ENCODE data around the gene ST6GAL1.

The ST6GAL1 gene

DNA sequence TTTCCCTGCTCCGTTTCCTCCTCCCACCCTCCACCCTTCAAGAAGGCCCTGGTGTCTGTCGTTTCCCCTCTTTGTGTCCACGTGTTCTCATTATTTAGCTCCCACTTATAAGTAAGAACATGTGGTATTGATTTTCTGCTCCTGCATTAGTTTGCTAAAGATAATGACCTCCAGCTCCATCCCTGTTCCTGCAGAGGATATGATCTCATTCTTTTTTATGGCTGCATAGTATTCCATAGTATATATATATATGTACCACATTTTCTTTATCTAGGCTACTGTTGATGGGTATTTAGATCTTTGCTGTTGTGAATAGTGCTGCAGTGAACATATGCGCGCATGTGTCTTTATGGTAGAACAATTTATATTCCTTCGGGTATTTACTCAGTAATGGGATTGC, 4.8 kb downstream of the ST6GAL1 start:
- no peak overlapping the region for H3K27ac ChIP-seq
- no peak overlapping the region for H3K4me3 ChIP-seq (ENCODE audit: low read depth, low read length)
- no peak for DNase-seq
- in situ Hi-C loops (cut with HindIII; ENCODE audit: low pct_ligation_motif_present, low sequenced_read_pairs): no loop called here
- H3K27me3 ChIP-seq (replicated peaks): no peaks in the 10 kb centered on the region
- TF ChIP-seq CTCF (IDR thresholded peaks at IDR 0.05; ENCODE audit: low read depth, low read length, missing control alignments): no peak
- H3K36me3 ChIP-seq (replicated peaks): no peaks in the 10 kb centered on the region

DNA sequence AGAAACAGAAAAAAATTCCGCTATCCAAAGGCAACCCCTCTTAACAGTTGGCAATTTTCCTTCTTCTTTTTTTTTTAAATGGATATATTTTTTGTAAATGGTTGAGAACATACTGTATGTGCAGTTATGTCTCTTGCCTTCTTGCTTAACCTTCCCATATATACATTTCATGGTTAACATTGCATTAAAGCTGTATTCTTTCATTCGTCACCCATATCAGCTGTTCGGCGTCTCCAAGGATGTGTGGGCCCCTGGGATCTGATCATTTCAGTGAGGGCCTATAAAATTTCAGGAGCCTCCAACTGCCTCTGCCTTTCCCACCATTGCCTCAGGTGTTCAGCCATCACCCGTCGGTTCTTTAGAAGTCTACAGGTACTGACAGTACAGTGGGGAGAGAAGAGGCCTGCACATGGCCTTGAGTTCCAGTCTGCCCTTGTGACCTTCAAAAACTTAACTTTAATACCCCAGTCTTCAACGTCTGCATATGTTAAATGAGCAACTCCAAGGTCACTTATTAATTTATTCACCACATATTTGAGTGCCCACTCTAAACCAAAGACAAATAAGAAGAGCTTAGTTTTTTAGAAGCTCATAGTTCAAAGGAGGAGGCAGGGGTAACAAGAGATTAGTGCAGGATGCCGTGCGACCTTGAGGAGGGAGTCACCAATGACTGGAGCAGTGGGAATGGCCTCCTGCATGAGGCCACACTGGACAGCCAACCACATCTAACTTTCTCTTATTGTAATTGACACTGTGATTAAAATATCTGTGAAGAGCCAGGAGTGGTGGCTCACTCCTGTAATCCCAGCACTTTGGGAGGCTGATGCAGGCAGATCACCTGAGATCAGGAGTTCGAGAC, 6.9 kb downstream of the ST6GAL1 start:
- no peak for TF ChIP-seq CTCF (IDR thresholded peaks at IDR 0.05; ENCODE audit: low read depth, low read length, missing control alignments)
- no peak overlapping the region for H3K4me3 ChIP-seq (ENCODE audit: low read depth, low read length)
- in situ Hi-C loops (cut with HindIII; ENCODE audit: low pct_ligation_motif_present, low sequenced_read_pairs): no loop called here
- H3K27ac ChIP-seq: no peak overlapping the region
- no peak for DNase-seq
- H3K27me3 ChIP-seq (replicated peaks): no peaks in the 10 kb centered on the region
- H3K36me3 ChIP-seq (replicated peaks): no peaks in the 10 kb centered on the region

- TF ChIP-seq CTCF (IDR thresholded peaks at IDR 0.05; ENCODE audit: low read depth, low read length, missing control alignments): no peak
- in situ Hi-C loops (cut with HindIII; ENCODE audit: low pct_ligation_motif_present, low sequenced_read_pairs): no loop called here
- Histone ChIP-seq H3K36me3 (replicated peaks) (no peaks in the 10 kb centered on the region), H3K27me3 (replicated peaks) (no peaks in the 10 kb centered on the region), H3K27ac (peak overlapping the region; percentile 56), H3K4me3 (ENCODE audit: low read depth, low read length) (no peak overlapping the region)
- peak; percentile 92 for DNase-seq
These were observed 8.4 kb downstream of the ST6GAL1 start for GRCh38 chr3:186938716-186939115.

DNA sequence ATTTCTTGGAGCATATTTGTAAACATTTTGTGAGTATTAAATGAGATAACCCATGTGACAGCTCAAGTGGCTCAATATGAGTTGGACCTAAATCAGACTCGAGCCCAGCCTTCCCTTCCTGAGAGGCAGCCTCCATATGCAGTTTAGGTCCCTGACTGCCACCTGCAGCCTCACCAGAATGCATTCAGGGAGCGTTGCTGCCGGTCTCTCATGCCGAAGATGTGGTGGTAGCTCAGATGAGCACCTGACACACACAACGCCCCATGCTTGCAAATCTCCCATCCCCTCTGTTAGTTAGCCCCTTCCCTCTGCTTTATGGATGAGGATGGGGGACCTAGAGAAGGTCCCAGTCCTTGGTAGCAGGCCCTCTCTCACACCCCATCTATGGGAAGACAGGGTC, 9.2 kb downstream of the ST6GAL1 start:
- no peak for DNase-seq
- Histone ChIP-seq H3K4me3 (ENCODE audit: low read depth, low read length) (no peak overlapping the region), H3K27me3 (replicated peaks) (no peaks in the 10 kb centered on the region), H3K27ac (no peak overlapping the region), H3K36me3 (replicated peaks) (no peaks in the 10 kb centered on the region)
- no peak for TF ChIP-seq CTCF (IDR thresholded peaks at IDR 0.05; ENCODE audit: low read depth, low read length, missing control alignments)
- in situ Hi-C loops (cut with HindIII; ENCODE audit: low pct_ligation_motif_present, low sequenced_read_pairs): no loop called here

GRCh38 chr3:186940967-186941366, 10.6 kb downstream of the ST6GAL1 start:
- in situ Hi-C loops (cut with HindIII; ENCODE audit: low pct_ligation_motif_present, low sequenced_read_pairs): no loop called here
- Histone ChIP-seq H3K27ac (no peak overlapping the region), H3K27me3 (replicated peaks) (no peaks in the 10 kb centered on the region), H3K4me3 (ENCODE audit: low read depth, low read length) (no peak overlapping the region), H3K36me3 (replicated peaks) (no peaks in the 10 kb centered on the region)
- peak; percentile 60 for DNase-seq
- TF ChIP-seq CTCF (IDR thresholded peaks at IDR 0.05; ENCODE audit: low read depth, low read length, missing control alignments): no peak

GRCh38 chr3:186942168-186942567, 11.8 kb downstream of the ST6GAL1 start:
- no peaks in the 10 kb centered on the region for H3K36me3 ChIP-seq (replicated peaks)
- no peak for TF ChIP-seq CTCF (IDR thresholded peaks at IDR 0.05; ENCODE audit: low read depth, low read length, missing control alignments)
- H3K4me3 ChIP-seq (ENCODE audit: low read depth, low read length): no peak overlapping the region
- in situ Hi-C loops (cut with HindIII; ENCODE audit: low pct_ligation_motif_present, low sequenced_read_pairs): no loop called here
- no peaks in the 10 kb centered on the region for H3K27me3 ChIP-seq (replicated peaks)
- no peak for DNase-seq
- no peak overlapping the region for H3K27ac ChIP-seq
